A204.1 (cell line): Measurements from ENCODE around the gene CRB1.

Experiments used
- FAIRE-seq: peaks from 2 replicates; lab custom pipeline; 2012; peaks lifted over from hg19 to GRCh38; lab: Jason Lieb, UNC

Gene CRB1

DNA sequence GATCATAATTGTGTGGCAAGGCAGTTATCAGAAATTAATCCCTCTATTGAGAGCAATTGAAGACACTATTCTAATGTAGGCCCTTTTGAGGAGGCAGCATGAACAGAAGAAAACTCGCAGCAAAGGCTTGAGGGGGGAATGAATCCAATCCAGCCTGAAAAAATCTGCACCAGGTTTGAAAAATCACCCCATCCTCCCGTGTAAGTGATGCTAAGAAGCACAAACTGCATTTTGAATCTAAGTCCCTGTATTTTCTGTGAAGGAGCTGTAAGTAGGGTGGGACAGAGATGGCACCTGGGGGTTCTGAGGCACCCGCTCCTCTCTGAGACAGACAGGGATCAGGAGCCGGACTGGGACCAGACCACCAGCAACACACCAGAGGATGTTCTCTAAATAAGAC, at the start of gene CRB1:
Gene CRB1, plus strand, starts transcription at position 241 of the 400 bp plus-strand sequence. CDS start 161 bp downstream, outside the sequence.
- no peak for FAIRE-seq

DNA sequence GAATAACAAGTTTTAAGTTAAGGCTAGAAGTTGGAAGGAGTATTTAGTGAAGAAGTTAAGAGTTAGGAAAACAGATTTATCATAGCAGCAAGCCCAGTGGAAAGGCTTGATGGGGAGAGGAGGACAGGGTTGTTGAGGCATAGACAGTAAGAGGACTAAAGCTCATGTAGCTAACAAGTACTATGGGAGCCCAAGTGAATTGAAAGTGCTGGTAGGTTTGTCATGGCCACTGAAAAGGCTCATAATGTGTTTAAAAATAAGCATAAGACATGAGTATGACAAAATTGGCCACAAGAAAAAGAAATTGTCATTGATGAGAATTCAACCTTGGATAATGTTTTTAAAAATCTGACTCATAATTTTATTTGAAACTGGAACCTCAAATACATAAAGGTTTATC, 49.2 kb upstream of the CRB1 start:
- no peak for FAIRE-seq

DNA sequence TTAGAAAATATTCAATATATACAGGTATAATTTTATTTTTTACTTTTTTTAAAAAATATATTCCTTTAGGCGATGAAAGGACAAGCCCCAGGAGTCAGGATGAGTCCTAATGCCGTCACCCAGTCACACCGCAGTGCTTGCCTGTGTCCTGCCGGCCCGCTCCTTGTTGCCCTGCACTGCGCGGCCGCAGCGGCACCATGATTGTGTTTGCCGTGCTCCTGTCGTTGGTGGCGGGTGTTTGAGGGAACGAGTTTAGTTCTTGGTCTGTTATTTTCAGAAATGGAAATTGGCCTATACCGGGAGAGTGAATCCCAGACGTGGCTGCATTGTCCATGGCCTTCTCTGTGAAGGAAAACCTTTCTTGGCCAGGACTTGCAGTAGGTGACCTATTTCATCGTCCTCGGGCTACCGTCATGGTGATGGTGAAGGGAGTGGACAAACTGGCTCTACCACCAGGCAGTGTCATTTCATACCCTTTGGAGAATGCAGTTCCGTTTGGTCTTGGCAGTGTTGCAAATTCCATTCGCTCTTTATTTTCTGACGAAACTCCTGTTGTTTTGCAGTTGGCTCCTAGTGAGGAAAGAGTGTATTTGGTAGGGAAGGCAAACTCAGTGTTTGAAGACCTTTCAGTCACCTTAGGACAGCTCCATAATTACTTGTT, 45.9 kb upstream of the CRB1 start:
- FAIRE-seq = no peak

- FAIRE-seq = no peak
Measured at GRCh38 chr1:197222780-197223179, 45.3 kb upstream of the CRB1 start.

DNA sequence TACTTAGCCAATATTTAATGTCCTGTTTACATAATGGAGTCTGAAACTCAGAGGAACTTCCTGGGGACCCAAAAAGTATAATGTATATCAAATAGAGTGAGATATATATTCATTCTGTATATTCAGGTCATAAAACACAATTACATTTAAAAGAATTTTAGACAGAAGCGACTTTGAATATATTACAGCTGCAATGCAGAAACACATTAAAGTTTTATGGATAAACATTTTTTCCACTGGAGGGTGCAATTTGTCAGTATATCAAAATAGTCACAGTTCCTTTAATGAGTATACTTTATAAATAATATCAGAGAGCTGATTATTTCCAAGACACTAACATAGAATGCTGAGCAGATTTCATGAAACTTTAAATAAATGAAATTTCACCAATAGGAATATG, 43.9 kb upstream of the CRB1 start:
- peak; percentile 78 for FAIRE-seq

GRCh38 chr1:197225611-197226010, 42.4 kb upstream of the CRB1 start:
- no peak for FAIRE-seq

GRCh38 chr1:197234581-197234980, 33.5 kb upstream of the CRB1 start:
- no peak for FAIRE-seq

GRCh38 chr1:197235355-197235754, 32.7 kb upstream of the CRB1 start:
- FAIRE-seq = no peak

DNA sequence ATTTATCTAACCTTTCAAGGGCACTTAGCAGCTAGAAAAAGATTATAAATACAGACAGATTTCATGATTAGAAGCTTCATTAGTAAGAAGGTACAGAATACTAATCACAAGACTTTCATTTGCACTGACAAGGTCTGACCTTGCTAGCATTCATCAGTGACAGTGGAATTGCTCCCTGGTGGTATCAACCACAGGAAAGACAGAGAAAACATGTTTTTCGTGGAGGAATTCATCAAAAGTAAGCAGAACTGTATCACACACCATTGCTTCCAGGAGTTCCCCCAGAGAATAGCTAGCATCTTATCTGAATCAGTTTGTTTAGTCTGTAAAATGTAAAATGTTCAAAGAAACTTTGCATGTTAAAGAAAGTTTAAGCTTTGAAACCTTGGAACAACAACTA, 20.6 kb upstream of the CRB1 start:
- FAIRE-seq = no peak

- no peak for FAIRE-seq
Measured at GRCh38 chr1:197249324-197249723, 18.7 kb upstream of the CRB1 start.

DNA sequence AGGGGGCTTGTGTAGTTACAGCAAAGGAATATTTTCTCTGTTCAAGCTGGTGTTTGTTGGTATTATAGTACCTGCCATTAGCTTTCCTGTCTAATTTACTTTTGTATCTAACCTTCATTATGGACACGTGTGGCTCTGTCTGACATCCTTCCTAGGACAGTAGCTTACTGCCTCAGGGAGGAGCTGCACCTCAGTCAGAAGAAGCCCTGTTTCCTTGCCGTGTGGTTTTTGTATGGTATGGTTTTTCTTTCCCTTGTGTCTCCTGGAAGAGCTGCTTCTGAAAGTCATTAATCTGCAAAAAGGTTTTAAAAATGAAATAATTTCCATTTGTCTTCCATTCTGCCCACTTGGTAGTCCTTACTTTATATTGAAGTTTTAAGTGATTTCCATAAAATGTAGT, 17.4 kb upstream of the CRB1 start:
- FAIRE-seq = no peak

GRCh38 chr1:197252973-197253372, 15.1 kb upstream of the CRB1 start:
- FAIRE-seq = no peak

GRCh38 chr1:197254866-197255265, 13.2 kb upstream of the CRB1 start:
- FAIRE-seq = no peak

GRCh38 chr1:197264936-197265567, 3.0 kb upstream of the CRB1 start:
- no peak for FAIRE-seq

DNA sequence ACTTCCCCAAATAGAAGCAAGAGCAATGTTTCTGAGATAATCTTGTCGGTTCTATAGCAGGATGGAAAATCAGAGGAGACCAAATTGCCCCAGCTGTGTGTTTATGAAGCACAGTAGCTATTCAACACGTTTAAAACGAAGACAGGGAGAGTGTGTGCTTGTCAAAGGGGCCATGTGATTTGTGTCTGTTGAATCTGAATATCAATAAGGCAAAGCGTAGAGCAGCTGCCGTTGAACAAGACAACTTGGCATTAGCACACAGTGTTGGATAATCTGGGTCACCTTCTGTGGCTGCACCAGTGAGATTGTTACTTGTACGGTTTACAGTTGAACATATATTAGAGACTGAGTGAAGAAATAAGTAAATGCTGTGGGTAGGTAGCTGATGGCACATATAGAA, 1.0 kb downstream of the CRB1 start:
- FAIRE-seq = no peak

GRCh38 chr1:197272791-197273190, 4.7 kb downstream of the CRB1 start:
- no peak for FAIRE-seq

DNA sequence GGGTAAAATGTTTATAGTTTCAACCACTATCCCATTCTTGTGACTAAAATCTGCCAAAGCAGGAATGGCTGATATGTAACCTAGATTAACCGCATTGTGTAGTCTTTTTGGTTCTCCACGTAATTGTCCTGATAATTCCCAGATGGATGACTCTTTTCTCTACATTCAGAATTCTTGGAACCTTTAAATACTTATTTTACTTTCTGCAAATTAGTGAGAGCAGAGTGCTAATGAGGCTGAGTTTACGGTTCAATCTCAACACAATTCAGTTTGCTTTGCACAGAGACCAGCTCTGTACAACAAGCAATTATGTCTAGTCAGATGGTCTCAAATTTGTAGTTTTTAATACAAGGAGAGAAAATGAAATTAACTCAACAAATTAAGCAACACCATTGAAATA, 9.1 kb downstream of the CRB1 start:
- no peak for FAIRE-seq

GRCh38 chr1:197284325-197284724, 16.3 kb downstream of the CRB1 start:
- FAIRE-seq = no peak

- no peak for FAIRE-seq
Measured at GRCh38 chr1:197284966-197285365, 16.9 kb downstream of the CRB1 start.

DNA sequence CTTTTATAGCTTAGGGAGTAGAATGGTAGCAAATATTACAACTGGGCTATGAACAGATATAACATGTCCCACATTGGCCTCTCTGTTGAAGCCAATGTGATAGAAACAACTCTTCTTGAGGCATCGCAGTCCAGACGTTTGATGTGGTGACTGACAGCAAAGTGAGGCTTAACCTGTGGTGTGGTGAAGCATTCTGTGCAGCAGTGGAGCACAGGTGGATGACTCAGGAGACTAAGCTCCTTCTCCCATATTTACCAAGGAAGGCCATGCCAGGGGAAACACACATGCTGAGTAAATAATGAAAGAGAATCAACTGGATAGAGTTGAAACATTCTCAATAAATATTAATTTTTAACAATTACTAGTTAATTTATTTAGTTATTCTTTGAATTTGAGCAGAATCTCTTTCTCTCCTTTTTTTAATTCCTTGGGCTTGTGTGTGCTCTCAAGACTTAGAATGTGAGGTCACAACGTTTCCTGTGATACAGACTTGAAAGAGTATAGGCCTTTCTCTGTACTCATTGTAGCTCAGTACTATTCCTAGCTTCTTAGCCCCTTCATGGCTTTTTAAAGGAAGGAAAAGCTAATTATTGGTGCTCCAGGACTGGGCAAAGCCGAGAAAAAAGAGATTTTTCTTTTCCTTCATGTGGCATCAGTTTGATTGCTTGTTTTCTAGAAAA, 17.6 kb downstream of the CRB1 start:
- no peak for FAIRE-seq

GRCh38 chr1:197286634-197287033, 18.6 kb downstream of the CRB1 start:
- peak; percentile 52 for FAIRE-seq

DNA sequence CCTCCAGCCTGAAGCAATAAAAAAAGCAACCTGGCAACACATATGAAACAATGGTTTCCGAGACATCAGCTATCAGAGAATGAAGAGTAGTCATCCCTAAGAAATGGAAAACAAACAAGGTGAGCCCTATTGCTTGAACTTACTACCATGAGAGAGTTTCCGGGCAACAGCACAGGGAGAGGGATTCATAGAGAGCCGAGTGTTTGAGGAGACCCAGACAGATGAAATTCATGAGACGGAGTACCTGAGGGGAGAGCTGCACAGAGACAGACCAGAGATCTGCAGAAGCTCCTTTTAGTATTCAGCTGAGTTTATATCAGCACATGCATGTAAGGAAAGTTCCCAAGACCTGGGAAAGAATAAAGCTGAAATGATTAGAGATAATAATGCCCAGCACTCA, 19.8 kb downstream of the CRB1 start:
- no peak for FAIRE-seq

DNA sequence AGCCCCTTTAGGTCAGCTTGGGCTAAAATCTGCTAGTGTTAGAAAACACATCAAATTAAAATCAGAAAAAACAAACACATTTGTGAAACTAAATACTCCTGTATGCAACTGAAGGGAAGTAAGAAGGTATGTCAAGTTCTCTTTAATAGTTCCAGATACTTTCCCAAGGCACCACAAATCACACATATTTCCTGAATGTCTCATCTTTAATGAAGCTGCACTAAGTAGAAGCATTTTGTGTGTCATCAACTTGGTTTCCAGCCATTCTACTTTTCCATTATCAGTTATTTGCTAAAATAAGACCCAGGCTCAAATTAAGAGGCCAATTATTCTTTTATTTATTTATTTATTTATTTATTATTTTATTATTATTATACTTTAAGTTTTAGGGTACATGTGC, 34.7 kb downstream of the CRB1 start:
- FAIRE-seq = no peak

DNA sequence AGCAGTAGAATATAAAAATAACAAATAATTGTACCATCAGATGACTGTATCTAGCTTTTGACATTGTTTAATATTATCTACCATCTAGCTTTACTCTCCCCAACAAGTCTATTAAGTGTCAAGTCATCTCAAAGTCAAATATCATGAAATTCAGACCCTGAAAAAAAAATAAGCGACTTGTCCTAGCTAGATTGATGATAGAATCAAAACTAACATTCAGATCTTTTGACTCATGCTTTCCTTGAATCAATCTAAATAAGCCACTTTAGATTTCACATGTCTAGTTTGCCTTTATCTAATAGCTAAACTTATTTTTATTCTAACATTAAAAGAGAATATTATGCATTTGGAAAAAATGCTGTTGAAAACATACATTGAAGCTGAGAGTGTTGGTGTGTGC, 35.4 kb downstream of the CRB1 start:
- no peak for FAIRE-seq
